ENCODE data around the gene PPP2R5B. TPM values are rescaled to one million over a fixed set of nuclear protein-coding genes. Genes with fewer than 3 reads are reported as not detected.
A peak's percentile ranks its signal among the peaks of the same experiment; 100 is the strongest.

Gene PPP2R5B
- total and polyA plus RNA-seq, 2 donors (not counting 1 experiment from before 2014, with no cell fraction given), result 12.1 to 12.4 TPM

DNA sequence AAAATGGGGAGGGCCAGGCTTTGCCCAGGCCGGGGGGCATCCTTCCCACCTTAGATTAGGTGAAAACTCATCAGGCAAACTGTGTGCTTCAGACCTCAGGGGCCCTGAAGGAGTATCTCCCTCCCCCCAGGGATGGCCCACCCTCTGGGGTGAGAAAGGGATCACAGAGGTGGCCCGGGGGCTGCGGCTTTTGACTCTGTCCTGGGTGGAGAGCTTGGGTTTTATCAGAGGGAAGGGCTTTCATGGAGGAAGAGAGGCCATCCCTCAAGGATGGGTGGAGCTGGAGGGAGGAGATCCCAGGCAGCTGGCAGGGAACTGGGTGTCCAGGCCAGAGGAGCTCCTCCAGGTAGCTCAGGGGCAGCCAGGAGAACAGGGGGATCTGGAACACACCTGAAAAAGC, 3.1 kb upstream of the PPP2R5B start:
- Histone ChIP-seq H4K20me1 (ENCODE audit: control insufficient read depth, extremely low read depth, insufficient read depth, low read length) (no peaks in the 10 kb centered on the region), H2AFZ (ENCODE audit: low read length) (no peak overlapping the region), H3K79me2 (ENCODE audit: control insufficient read depth, insufficient read depth, low read length) (peaks cover 6% of the 10 kb centered on the region), H3K9me3 (ENCODE audit: control insufficient read depth, insufficient read depth, low read depth, low read length) (no peaks in the 10 kb centered on the region), H3K4me3 (replicated peaks in 1 of 4; ENCODE audit: control extremely low read depth in 1 of 4, insufficient read depth in 1 of 4, low read depth in 3 of 4, low read length in 4 of 4) (no peak overlapping the region), H3K4me2 (ENCODE audit: extremely low read depth, insufficient read depth, low read length) (no peak overlapping the region), H3K27ac (ENCODE audit: insufficient read depth, low read length) (no peak overlapping the region), H3K4me1 (ENCODE audit: control insufficient read depth, extremely low read depth, insufficient read depth, low read length) (peaks cover 6% of the 10 kb centered on the region), H3K36me3 (ENCODE audit: control insufficient read depth, insufficient read depth, low read length) (no peaks in the 10 kb centered on the region), H3K9ac (ENCODE audit: insufficient read depth, low read length) (no peak overlapping the region), H3K27me3 (ENCODE audit: control insufficient read depth, insufficient read depth, low read length) (no peaks in the 10 kb centered on the region)
- no peak for TF ChIP-seq EZH2 (IDR thresholded peaks at IDR 0.05; ENCODE audit: low read length, missing control alignments)
- TF ChIP-seq, protein P1, sequence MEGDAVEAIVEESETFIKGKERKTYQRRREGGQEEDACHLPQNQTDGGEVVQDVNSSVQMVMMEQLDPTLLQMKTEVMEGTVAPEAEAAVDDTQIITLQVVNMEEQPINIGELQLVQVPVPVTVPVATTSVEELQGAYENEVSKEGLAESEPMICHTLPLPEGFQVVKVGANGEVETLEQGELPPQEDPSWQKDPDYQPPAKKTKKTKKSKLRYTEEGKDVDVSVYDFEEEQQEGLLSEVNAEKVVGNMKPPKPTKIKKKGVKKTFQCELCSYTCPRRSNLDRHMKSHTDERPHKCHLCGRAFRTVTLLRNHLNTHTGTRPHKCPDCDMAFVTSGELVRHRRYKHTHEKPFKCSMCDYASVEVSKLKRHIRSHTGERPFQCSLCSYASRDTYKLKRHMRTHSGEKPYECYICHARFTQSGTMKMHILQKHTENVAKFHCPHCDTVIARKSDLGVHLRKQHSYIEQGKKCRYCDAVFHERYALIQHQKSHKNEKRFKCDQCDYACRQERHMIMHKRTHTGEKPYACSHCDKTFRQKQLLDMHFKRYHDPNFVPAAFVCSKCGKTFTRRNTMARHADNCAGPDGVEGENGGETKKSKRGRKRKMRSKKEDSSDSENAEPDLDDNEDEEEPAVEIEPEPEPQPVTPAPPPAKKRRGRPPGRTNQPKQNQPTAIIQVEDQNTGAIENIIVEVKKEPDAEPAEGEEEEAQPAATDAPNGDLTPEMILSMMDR (conservative IDR thresholded peaks at IDR 0.05 in 1 of 2, IDR thresholded peaks at IDR 0.05 in 1 of 2; ENCODE audit: low read depth in 1 of 2, low read length in 2 of 2), result no peak
- no peak for DNase-seq (ENCODE audit: low read depth in 2 of 2)

DNA sequence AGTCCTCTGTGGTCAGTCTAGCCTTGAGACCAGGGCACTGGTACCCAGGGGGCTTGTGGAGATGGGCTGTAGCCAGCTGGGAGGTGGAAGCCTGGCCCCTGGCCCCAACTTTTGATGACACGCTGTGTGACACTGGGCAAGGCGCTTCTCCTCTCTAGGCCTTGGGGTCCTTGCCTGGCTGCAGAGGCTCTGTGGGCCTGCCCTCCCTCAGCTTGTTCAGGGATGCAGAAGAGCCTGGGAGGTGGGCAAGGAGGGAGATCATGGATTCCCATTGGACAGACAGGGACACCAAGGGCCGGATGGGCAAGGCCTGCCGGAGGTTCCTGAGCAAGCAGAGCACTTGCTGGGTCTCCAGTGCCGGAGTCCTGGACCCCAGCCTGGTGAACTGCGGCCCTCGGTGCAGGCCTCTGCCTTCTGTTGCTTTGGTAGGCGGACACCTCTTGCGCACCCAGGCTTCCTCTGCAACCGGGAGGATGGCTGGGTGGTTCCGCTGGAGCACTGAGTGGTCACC, 1.3 kb upstream of the PPP2R5B start:
- Histone ChIP-seq H3K79me2 (ENCODE audit: control insufficient read depth, insufficient read depth, low read length) (no peaks in the 10 kb centered on the region), H3K4me1 (ENCODE audit: control insufficient read depth, extremely low read depth, insufficient read depth, low read length) (peaks cover 6% of the 10 kb centered on the region), H3K4me3 (replicated peaks in 1 of 4; ENCODE audit: control extremely low read depth in 1 of 4, insufficient read depth in 1 of 4, low read depth in 3 of 4, low read length in 4 of 4) (no peak overlapping the region), H3K9ac (ENCODE audit: insufficient read depth, low read length) (no peak overlapping the region), H2AFZ (ENCODE audit: low read length) (peak overlapping the region; percentile 99), H3K9me3 (ENCODE audit: control insufficient read depth, insufficient read depth, low read depth, low read length) (no peaks in the 10 kb centered on the region), H3K27me3 (ENCODE audit: control insufficient read depth, insufficient read depth, low read length) (no peaks in the 10 kb centered on the region), H3K4me2 (ENCODE audit: extremely low read depth, insufficient read depth, low read length) (no peak overlapping the region), H3K36me3 (ENCODE audit: control insufficient read depth, insufficient read depth, low read length) (peaks cover 5% of the 10 kb centered on the region), H4K20me1 (ENCODE audit: control insufficient read depth, extremely low read depth, insufficient read depth, low read length) (no peaks in the 10 kb centered on the region), H3K27ac (ENCODE audit: insufficient read depth, low read length) (no peak overlapping the region)
- no peak for DNase-seq (ENCODE audit: low read depth in 2 of 2)
- TF ChIP-seq, protein P1 (conservative IDR thresholded peaks at IDR 0.05 in 1 of 2, IDR thresholded peaks at IDR 0.05 in 1 of 2; ENCODE audit: low read depth in 1 of 2, low read length in 2 of 2), result no peak
- no peak for TF ChIP-seq EZH2 (IDR thresholded peaks at IDR 0.05; ENCODE audit: low read length, missing control alignments)

DNA sequence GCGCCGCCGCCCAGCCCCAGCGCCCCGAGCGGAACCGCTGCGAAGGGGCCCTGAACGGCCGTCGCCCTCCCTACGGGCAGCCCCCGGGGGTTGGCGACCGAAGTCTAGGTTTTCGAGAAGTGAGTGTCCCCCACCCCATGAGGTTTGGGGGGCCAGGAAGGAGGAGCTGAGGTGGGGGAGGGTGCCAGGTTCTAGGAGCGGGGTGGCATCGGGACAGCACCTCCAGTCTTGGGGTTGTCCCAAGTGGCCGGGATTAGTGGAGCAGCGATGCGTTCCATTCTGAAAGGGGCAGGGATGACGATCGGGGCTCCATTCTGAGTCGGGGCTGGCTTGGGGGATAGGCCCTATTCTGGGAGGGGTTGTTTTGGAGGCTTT, 408 bp downstream of the PPP2R5B start:
- DNase-seq (ENCODE audit: low read depth in 2 of 2), result no peak
- H3K27ac ChIP-seq (ENCODE audit: insufficient read depth, low read length), result peak overlapping the region; percentile 76

More for the DNA sequence above, 408 bp downstream of the PPP2R5B start:
- Histone ChIP-seq H3K9me3 (ENCODE audit: control insufficient read depth, insufficient read depth, low read depth, low read length) (no peaks in the 10 kb centered on the region), H4K20me1 (ENCODE audit: control insufficient read depth, extremely low read depth, insufficient read depth, low read length) (no peaks in the 10 kb centered on the region), H3K9ac (ENCODE audit: insufficient read depth, low read length) (peak overlapping the region; percentile 69), H2AFZ (ENCODE audit: low read length) (no peak overlapping the region), H3K36me3 (ENCODE audit: control insufficient read depth, insufficient read depth, low read length) (peaks cover 5% of the 10 kb centered on the region), H3K79me2 (ENCODE audit: control insufficient read depth, insufficient read depth, low read length) (no peaks in the 10 kb centered on the region), H3K27me3 (ENCODE audit: control insufficient read depth, insufficient read depth, low read length) (no peaks in the 10 kb centered on the region), H3K4me3 (replicated peaks in 1 of 4; ENCODE audit: control extremely low read depth in 1 of 4, insufficient read depth in 1 of 4, low read depth in 3 of 4, low read length in 4 of 4) (peak overlapping the region; percentile 47 to 95 (median 69)), H3K4me1 (ENCODE audit: control insufficient read depth, extremely low read depth, insufficient read depth, low read length) (peaks cover 6% of the 10 kb centered on the region), H3K4me2 (ENCODE audit: extremely low read depth, insufficient read depth, low read length) (peak overlapping the region; percentile 79)
- no peak for TF ChIP-seq EZH2 (IDR thresholded peaks at IDR 0.05; ENCODE audit: low read length, missing control alignments)
- TF ChIP-seq, protein P1 (conservative IDR thresholded peaks at IDR 0.05 in 1 of 2, IDR thresholded peaks at IDR 0.05 in 1 of 2; ENCODE audit: low read depth in 1 of 2, low read length in 2 of 2), result no peak

All from fibroblast of lung (primary cell).